CD4-positive, alpha-beta T cell treated with Interleukin-10 for 1 hour (primary cell): ENCODE measurements around the gene EHMT1.
"Not testable (repeated sequence)": the region's sequence is repeated elsewhere in the genome, so short reads cannot be mapped to it uniquely, and the experiment has no call there.

Source experiments
- DNase-seq: peaks from one replicate; pipeline ENCODE4 v3.0.0-alpha.2; 2020

Gene EHMT1

GRCh38 chr9:137590469-137591383 lies 28.1 kb upstream of the EHMT1 start, which contains the start of gene ZMYND19:
Gene ZMYND19, minus strand, starts transcription at chr9:137590512. Its CDS starts 249 bp downstream, at chr9:137590263.
- DNase-seq, result peak; percentile 91

DNA sequence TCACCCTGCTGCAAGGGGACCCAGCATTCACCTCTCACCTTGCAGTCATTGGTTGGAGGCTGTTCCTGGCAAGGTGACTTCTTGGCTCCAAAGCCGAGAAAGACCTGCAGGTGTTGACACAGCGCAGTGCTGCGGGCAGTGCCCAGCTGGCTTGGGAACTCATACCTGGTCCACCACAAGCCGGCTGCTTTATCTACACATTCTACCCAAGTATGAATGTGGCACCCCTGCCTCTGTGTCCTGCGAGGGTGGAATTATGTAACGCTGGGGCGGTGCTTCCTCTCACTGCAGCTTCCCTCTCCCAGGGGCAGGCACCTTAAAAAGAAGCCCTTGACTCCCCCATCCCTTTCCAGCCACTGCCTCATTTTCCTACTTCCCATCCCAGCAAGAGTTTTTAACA lies 26.0 kb upstream of the EHMT1 start:
- DNase-seq, result no peak

DNA sequence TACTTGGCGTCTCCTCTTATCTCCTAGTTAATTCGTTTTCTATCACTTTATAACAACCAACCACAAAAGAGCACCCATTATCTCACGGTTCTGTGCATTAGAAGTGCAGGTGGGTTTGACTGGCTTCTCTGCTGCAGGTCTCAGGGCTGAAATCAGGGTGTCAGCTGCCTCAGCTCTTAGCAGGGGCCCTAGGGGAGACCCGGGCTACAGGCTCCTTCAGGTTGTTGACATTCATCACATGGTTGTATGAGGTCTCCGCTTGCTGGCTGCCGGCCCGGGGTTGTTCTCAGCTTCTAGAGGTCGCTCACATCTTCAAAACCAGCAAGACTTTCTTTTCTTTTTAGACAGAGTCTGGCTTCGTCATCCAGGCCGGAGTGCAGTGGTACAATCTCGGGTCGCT lies 25.6 kb upstream of the EHMT1 start:
- DNase-seq, result no peak

GRCh38 chr9:137596577-137596976 lies 22.2 kb upstream of the EHMT1 start:
- DNase-seq, result not testable (repeated sequence)

GRCh38 chr9:137598943-137599342 lies 19.9 kb upstream of the EHMT1 start:
- DNase-seq, result no peak

DNA sequence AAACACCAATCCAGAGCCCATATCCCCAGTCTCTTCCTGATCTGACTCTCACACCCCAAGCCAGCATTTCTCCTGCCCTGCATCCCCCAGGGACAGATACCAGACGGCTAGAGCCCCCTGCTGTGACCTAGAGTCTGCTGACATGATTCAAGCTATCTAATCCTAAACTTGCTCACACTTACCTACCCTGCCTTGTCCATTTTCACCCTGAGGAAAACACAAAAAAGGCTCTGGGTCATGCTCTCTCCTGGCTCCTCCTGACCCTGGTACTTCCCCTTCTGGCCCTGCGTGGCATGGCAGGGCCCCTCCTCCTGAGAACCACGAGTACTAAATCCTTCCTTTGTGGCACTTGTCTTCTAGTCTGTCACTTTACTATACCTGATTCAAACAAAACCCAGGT lies 16.1 kb upstream of the EHMT1 start:
- DNase-seq, result no peak

- DNase-seq, result no peak
Observed at GRCh38 chr9:137603879-137604278, 14.9 kb upstream of the EHMT1 start.

DNA sequence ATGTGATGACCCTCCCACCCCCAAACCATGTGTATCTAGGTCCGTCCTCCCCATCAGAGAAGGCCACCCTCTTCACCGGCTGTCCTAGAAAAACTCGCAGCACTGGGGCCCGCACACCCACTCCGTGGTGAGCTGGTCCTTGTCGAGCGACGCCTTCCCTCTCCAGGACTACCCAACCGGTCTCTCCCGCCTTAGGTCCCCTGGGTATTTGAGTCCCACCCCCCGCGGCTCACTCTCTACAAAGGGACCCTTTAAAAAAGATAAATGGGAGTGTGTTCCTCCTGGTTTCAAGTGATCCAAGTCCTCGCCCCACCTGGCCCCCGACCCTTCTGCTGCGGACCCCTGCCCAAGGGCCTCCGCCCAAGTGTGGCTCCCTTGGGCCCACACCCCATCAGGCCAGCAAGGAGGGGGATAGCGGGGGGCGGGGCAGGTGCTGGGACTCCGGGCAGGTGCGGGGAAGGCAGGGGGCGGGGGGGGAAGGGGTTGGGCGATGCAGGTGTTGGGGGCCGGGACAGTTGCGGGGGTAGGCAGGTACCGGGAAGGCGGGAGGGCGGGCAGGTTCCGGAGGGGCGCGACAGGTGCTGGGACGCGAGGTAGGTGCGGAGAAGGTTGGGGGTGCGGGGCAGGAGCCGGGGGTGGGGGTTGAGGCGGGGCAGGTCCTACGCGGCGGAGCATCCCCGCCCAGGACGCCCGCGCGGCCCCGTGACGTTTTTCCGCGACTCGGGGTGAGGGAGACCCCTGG lies 14.3 kb upstream of the EHMT1 start:
- no peak for DNase-seq

GRCh38 chr9:137605121-137606004 lies 13.4 kb upstream of the EHMT1 start, which contains the start of gene ARRDC1:
Gene ARRDC1, plus strand, starts transcription at chr9:137605686. Its CDS starts 32 bp downstream, at chr9:137605718.
- peak; percentile 93 for DNase-seq

DNA sequence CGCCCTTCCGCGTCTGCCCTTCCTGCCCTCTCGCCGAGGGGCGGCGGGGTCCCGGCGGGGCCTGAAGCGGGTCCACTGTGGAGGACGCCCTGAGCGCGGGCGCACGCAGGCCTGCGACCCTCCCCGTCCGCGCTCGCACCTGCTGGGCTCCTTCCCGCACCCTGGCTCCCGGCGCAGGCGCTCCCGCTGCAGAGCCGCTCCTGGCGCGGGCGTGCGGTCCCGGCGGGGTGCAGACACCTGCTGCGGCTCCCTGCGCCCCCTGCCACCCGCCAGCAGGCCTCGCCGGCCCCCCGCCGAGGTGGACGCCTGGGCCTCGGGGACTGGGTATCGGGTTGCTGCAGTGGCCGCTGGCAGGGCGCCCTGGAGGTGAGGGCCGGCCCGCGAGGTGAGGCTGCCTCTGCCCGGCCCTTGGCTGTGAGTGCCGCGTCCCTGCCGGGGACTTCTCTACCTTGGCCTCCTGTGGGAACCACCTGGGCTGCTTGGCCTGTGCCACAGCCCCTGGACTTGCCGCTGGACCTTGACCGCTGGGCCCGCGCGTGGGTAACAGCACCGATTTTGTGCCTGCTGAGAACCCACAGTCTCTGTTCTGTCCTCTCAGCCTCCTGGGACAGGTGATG lies 12.7 kb upstream of the EHMT1 start:
- no peak for DNase-seq

GRCh38 chr9:137606734-137607138 lies 12.1 kb upstream of the EHMT1 start:
- DNase-seq, result no peak

GRCh38 chr9:137607141-137607857 lies 11.5 kb upstream of the EHMT1 start:
- no peak for DNase-seq

DNA sequence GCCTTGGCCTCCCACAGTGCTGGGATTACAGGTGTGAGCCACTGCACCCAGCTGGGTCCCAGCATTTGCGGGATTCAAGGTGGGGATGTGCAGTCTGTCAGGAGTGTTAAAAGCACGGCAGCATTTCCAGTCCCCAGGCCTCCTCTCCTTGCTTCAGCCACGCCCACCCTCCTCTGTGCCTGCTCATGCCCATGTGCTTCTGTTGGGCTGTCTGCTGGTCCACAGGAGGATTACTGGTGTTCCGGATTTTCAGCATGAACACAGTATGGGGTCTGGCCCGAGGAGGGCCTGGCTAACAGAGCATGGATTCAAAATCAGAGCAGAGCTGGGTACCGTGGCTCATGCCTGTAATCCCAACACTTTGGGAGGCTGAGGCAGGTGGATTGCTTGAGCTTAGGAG lies 7.9 kb upstream of the EHMT1 start:
- no peak for DNase-seq

GRCh38 chr9:137611623-137612609 lies 6.9 kb upstream of the EHMT1 start:
- peak; percentile 15 for DNase-seq

DNA sequence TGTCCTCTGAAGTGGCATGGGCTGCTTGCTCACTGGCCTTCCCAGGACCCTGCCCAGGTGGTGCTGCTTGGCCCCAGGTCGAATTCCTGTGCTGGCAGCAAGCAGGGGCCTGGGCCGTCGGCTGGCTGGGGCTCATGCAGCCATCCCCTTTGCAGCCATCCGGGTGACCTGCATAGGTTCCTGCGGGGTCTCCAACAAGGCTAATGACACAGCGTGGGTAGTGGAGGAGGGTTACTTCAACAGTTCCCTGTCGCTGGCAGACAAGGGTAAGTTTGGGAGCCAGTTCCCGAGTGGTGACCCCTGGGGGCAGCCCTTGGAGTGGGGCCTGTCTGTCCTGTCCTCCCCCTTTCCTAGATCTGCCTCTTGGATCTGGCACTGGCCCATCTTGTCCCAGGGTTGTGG lies 6.1 kb upstream of the EHMT1 start:
- no peak for DNase-seq

DNA sequence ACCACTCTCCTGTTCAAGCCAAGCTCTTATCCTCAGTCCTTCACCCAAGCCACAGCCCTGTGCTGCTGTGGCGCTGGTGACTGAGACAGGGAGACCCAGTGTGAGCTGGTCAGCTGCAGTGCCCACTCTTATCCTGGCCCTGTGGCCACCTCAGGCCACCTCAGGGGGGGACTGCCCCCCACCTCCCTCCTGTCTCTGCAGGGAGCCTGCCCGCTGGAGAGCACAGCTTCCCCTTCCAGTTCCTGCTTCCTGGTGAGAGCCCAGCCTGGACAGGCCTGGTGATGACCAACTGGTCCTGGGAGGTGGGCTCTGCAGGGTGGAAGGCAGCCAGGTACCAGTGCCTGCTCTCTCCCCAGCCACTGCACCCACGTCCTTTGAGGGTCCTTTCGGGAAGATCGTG lies 5.5 kb upstream of the EHMT1 start:
- no peak for DNase-seq

DNA sequence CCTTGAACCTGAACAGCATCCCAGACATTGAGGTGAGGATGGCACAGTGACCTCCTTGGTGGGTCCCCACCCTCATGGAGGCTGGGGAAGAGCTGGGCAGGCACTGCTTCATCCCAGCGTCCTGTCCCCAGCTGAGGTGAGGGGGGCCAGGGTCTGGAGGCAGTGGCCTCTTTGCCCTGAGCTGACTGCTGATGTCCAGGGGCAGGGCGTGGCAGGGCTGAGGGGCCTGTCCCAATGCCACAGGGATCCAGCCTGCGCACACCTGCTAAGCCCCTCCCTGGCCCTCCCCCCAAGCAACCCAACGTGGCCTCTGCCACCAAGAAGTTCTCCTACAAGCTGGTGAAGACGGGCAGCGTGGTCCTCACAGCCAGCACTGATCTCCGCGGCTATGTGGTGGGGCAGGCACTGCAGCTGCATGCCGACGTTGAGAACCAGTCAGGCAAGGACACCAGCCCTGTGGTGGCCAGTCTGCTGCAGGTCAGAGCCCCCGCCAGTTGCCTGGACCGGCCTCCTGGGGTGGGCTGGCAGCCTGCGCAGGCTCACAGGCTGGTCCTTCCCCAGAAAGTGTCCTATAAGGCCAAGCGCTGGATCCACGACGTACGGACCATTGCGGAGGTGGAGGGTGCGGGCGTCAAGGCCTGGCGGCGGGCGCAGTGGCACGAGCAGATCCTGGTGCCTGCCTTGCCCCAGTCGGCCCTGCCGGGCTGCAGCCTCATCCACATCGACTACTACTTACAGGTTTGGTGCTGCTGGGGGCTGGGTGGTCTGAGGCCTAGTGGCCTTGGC lies 4.9 kb upstream of the EHMT1 start:
- DNase-seq, result no peak

DNA sequence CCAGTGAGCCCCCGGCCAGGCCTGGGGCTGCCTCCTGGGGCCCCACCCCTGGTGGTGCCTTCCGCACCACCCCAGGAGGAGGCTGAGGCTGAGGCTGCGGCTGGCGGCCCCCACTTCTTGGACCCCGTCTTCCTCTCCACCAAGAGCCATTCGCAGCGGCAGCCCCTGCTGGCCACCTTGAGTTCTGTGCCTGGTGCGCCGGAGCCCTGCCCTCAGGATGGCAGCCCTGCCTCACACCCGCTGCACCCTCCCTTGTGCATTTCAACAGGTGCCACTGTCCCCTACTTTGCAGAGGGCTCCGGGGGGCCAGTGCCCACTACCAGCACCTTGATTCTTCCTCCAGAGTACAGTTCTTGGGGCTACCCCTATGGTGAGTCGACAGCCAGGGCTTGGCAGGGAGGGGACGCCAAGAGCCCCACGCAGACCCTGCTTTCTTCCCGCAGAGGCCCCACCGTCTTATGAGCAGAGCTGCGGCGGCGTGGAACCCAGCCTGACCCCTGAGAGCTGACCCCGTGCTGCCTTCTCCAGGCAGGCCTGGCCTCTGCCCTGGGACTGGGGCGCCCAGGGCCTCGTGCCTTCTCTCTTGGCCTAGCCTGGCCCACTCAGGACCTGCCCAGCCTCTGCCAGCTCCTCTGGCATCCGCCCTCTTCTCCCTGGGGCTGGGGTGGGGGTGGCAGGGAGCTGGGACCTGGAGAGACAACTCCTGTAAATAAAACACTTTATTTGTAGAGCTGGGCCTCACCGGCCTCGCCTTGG lies 4.0 kb upstream of the EHMT1 start:
- no peak for DNase-seq

GRCh38 chr9:137615387-137615871 lies 3.4 kb upstream of the EHMT1 start:
- DNase-seq, result no peak
